Stomach (tissue), 4 donors: ENCODE data around the gene PMF1.

Experiments used
- CTCF ChIP-seq, 7 experiments: fragments of 450-650 bp in 4 of 7; fragments of 200-600 bp in 3 of 7; sonication (generic) in 3 of 7; IDR thresholded peaks; one replicate each; pipeline ENCODE4 v1.5.1; 2016 to 2019; ENCODE audit warnings: antibody characterized with exemption in 7 of 7, control low read depth in 2 of 7, mild to moderate bottlenecking in 1 of 7
- POLR2A ChIP-seq, 4 donors: fragments of 450-650 bp; IDR thresholded peaks; one replicate each; pipeline ENCODE4 v1.6.1; 2016; ENCODE audit warnings: antibody characterized with exemption in 4 of 4, control low read depth in 2 of 4, mild to moderate bottlenecking in 1 of 4, moderate library complexity in 1 of 4
- POLR2AphosphoS5 ChIP-seq, 3 donors: sonication (generic); formaldehyde crosslinking; IDR thresholded peaks; one replicate each; pipeline ENCODE4 v1.6.1; 2016; ENCODE audit warnings: antibody characterized with exemption in 3 of 3

GRCh38 chr1:156233426-156234127, 20.8 kb downstream of the PMF1 start:
- TF ChIP-seq CTCF (IDR thresholded peaks at IDR 0.05) (no peak), POLR2A (IDR thresholded peaks at IDR 0.05) (no peak), POLR2AphosphoS5 (IDR thresholded peaks at IDR 0.05) (no peak)
